ENCODE measurements around the gene KCNMB3.
A peak's percentile ranks its signal among the peaks of the same experiment; 100 is the strongest.

KCNMB3 gene

DNA sequence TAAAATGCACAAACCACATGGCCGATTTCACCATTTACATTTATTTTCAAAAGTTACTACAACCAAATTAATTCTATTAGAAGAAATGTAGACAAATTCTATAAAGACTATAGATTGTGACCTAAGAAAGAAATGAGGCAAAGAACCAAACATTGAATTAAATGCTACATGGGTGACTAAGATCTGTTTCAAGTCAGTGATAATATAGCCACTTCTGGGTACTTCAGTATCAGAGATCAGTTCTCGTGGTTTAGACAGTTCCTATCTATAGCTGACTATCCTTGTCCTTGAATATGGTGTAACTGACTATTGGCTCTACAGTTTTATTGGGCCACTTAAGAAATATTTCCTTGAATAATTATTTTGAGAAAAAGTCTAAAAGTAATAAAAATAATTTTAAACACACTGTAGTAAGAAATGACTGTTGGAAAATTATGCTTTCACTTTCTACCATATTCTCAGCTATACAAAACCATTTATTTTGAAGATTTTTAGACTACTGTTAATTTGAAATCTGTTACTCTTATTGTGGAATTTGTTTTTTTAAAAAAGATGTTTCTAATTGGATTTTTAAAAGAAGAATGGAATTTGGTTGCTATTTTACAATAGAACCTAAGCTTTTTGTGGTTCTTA, 14.1 kb downstream of the KCNMB3 start:
- H3K27me3 ChIP-seq (ENCODE audit: insufficient read depth, poor library complexity, severe bottlenecking): no peaks in the 10 kb centered on the region
- TF ChIP-seq GABPA (IDR thresholded peaks at IDR 0.05; ENCODE audit: low read depth) (no peak), SPI1 (IDR thresholded peaks at IDR 0.05; ENCODE audit: borderline replicate concordance, low read depth) (no peak), POLR2AphosphoS5 (IDR thresholded peaks at IDR 0.05; ENCODE audit: low read depth) (no peak)
- TF ChIP-seq, protein P1, sequence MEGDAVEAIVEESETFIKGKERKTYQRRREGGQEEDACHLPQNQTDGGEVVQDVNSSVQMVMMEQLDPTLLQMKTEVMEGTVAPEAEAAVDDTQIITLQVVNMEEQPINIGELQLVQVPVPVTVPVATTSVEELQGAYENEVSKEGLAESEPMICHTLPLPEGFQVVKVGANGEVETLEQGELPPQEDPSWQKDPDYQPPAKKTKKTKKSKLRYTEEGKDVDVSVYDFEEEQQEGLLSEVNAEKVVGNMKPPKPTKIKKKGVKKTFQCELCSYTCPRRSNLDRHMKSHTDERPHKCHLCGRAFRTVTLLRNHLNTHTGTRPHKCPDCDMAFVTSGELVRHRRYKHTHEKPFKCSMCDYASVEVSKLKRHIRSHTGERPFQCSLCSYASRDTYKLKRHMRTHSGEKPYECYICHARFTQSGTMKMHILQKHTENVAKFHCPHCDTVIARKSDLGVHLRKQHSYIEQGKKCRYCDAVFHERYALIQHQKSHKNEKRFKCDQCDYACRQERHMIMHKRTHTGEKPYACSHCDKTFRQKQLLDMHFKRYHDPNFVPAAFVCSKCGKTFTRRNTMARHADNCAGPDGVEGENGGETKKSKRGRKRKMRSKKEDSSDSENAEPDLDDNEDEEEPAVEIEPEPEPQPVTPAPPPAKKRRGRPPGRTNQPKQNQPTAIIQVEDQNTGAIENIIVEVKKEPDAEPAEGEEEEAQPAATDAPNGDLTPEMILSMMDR (IDR thresholded peaks at IDR 0.05; ENCODE audit: insufficient read depth, low read length): no peak
- TF ChIP-seq, protein P2, sequence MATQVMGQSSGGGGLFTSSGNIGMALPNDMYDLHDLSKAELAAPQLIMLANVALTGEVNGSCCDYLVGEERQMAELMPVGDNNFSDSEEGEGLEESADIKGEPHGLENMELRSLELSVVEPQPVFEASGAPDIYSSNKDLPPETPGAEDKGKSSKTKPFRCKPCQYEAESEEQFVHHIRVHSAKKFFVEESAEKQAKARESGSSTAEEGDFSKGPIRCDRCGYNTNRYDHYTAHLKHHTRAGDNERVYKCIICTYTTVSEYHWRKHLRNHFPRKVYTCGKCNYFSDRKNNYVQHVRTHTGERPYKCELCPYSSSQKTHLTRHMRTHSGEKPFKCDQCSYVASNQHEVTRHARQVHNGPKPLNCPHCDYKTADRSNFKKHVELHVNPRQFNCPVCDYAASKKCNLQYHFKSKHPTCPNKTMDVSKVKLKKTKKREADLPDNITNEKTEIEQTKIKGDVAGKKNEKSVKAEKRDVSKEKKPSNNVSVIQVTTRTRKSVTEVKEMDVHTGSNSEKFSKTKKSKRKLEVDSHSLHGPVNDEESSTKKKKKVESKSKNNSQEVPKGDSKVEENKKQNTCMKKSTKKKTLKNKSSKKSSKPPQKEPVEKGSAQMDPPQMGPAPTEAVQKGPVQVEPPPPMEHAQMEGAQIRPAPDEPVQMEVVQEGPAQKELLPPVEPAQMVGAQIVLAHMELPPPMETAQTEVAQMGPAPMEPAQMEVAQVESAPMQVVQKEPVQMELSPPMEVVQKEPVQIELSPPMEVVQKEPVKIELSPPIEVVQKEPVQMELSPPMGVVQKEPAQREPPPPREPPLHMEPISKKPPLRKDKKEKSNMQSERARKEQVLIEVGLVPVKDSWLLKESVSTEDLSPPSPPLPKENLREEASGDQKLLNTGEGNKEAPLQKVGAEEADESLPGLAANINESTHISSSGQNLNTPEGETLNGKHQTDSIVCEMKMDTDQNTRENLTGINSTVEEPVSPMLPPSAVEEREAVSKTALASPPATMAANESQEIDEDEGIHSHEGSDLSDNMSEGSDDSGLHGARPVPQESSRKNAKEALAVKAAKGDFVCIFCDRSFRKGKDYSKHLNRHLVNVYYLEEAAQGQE (IDR thresholded peaks at IDR 0.05; ENCODE audit: insufficient replicate concordance, low read depth): no peak
- no peak for DNase-seq (ENCODE audit: low read depth in 1 of 2, low spot score in 1 of 2)
- H3K27ac ChIP-seq (replicated peaks): 0 out of 2 replicates have a peak overlapping the region, but pooled peaks have one; percentile 11
- H3K4me3 ChIP-seq (replicated peaks; ENCODE audit: insufficient read depth, low read length): no peak overlapping the region

DNA sequence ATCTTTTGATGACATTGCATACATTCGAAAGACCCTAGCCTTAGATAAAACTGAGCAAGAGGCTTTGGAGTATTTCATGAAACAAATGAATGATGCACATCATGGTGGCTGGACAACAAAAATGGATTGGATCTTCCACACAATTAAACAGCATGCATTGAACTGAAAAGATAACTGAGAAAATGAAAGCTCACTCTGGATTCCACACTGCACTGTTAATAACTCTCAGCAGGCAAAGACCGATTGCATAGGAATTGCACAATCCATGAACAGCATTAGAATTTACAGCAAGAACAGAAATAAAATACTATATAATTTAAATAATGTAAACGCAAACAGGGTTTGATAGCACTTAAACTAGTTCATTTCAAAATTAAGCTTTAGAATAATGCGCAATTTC, 16.7 kb downstream of the KCNMB3 start:
- no peak for DNase-seq (ENCODE audit: low read depth in 1 of 2, low spot score in 1 of 2)
- Histone ChIP-seq H3K4me3 (replicated peaks; ENCODE audit: insufficient read depth, low read length) (no peak overlapping the region), H3K27me3 (ENCODE audit: insufficient read depth, poor library complexity, severe bottlenecking) (no peaks in the 10 kb centered on the region), H3K27ac (replicated peaks) (no peak overlapping the region)
- no peak for TF ChIP-seq GABPA (IDR thresholded peaks at IDR 0.05; ENCODE audit: low read depth)
- no peak for TF ChIP-seq POLR2AphosphoS5 (IDR thresholded peaks at IDR 0.05; ENCODE audit: low read depth)
- TF ChIP-seq, protein P2 (IDR thresholded peaks at IDR 0.05; ENCODE audit: insufficient replicate concordance, low read depth): no peak
- TF ChIP-seq, protein P1 (IDR thresholded peaks at IDR 0.05; ENCODE audit: insufficient read depth, low read length): no peak
- no peak for TF ChIP-seq SPI1 (IDR thresholded peaks at IDR 0.05; ENCODE audit: borderline replicate concordance, low read depth)

DNA sequence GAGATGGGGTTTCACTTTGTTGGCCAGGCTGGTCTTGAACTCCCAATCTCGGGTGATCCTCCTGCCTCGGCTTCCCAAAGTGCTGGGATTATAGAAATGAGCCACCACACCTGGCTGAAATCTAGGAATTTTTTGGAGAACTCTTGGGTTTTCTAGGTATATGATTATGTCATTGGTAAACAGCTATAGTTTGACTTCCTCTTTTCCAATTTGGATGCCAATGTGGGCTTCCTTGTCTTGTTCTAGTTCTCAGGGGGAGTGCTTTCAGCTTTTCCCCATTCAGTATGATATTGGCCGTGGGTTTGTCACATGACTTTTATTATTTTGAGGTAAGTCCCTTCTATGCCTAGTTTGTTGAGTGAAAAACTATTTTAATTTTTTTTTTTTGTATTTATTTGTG, 17.9 kb downstream of the KCNMB3 start:
- no peak overlapping the region for H3K27ac ChIP-seq (replicated peaks)
- TF ChIP-seq, protein P1 (IDR thresholded peaks at IDR 0.05; ENCODE audit: insufficient read depth, low read length): no peak
- TF ChIP-seq, protein P2 (IDR thresholded peaks at IDR 0.05; ENCODE audit: insufficient replicate concordance, low read depth): no peak
- peak; percentile 86 for TF ChIP-seq SPI1 (IDR thresholded peaks at IDR 0.05; ENCODE audit: borderline replicate concordance, low read depth)
- no peak for TF ChIP-seq POLR2AphosphoS5 (IDR thresholded peaks at IDR 0.05; ENCODE audit: low read depth)
- DNase-seq (ENCODE audit: low read depth in 1 of 2, low spot score in 1 of 2): no peak
- no peak overlapping the region for H3K4me3 ChIP-seq (replicated peaks; ENCODE audit: insufficient read depth, low read length)
- H3K27me3 ChIP-seq (ENCODE audit: insufficient read depth, poor library complexity, severe bottlenecking): no peaks in the 10 kb centered on the region

All from HL-60 (cell line).